NCI-H526 treated with DMSO at 0.1 percent for 48 hours (cell line): ENCODE measurements around the gene TMEM39B.
"Not testable (repeated sequence)": the region's sequence is repeated elsewhere in the genome, so short reads cannot be mapped to it uniquely, and the experiment has no call there.

Source experiments
- DNase-seq: peaks from one replicate; lab custom pipeline; 2025; lab: John Stamatoyannopoulos, UW

The TMEM39B gene

DNA sequence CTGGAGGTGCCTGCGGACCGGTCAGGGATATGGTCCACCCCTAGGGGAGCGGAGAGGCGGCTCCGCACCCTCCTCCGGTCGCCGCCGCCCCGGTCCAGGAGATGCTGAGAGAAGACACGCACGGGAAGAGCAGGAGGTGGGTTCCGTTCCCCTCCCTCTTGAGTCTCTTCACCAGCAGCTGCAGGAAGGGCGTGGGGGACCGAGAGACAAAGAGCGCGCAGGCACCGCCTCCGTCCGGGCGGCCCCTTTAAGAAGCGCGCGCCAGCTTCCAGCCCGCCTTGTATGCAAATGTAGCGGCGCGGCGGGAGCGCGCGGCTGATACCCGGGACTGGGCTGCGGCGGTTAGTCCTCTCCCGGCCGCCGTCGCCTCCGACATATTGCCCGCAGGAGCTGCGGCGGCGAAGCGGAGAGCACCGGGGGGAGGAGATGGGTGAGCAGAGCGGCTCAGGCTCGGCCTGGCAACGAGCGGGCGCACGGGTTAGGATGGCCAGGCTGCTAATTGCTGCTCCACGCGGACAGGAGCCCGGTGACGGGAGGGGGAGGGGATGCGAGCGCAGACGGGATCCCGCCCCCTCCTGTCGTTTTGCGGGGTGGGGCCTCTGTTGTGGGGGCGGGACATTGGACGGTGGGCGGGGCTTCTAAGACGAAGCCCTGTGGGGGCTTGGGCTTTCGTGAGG is at the start of gene TMEM39B:
Gene TMEM39B (plus strand): TSS at position 318 of the 677 bp plus-strand sequence. CDS start 109 bp downstream, at position 427.
- DNase-seq: peak; percentile 92

GRCh38 chr1:32023351-32023750 is 49.4 kb upstream of the TMEM39B start:
- no peak for DNase-seq

GRCh38 chr1:32025515-32025914 is 47.2 kb upstream of the TMEM39B start:
- DNase-seq: no peak

GRCh38 chr1:32028746-32029145 is 44.0 kb upstream of the TMEM39B start:
- DNase-seq: no peak

GRCh38 chr1:32031578-32032274 is 41.0 kb upstream of the TMEM39B start:
- no peak for DNase-seq

GRCh38 chr1:32032275-32032615 is 40.5 kb upstream of the TMEM39B start:
- DNase-seq: no peak

DNA sequence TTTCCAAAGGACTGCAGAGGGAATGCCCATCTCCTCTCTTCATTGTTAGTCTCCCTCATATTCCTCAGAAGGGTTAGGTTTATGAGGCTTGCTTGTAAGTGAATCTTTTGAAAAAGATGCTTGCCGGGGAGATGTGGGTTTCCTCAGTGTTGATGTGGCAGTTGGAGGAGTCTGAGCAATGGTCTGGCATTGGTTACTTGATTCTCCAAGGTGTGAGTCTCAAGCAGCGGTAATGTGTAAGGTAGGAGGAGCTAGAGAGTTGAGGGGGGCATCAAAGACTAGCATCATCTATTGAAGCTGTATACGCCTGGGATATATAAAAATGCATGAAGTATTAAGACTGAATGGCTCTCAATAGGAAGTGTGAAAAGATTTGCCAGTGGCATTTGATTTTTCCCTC is 37.6 kb upstream of the TMEM39B start:
- DNase-seq: no peak

- DNase-seq: no peak
These were observed 32.0 kb upstream of the TMEM39B start for GRCh38 chr1:32040711-32041110.

DNA sequence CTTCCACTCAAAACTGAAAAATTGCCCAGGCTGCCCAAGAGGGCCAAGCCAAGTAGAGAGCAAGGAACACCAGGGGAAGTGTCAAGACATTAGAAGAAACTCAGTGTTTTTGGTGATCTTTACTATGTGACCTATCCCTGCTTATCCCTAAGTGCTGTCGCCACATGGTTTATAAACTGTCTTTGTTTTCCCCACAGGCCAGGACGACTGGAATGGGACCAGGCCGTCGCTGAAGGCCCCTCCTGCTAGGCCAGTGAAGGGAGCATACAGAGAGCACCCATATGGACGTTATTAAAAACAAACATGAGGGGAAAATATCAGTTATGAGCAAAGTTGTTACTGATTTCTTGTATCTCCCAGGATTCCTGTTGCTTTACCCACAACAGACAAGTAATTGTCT is 30.4 kb upstream of the TMEM39B start:
- DNase-seq: no peak

DNA sequence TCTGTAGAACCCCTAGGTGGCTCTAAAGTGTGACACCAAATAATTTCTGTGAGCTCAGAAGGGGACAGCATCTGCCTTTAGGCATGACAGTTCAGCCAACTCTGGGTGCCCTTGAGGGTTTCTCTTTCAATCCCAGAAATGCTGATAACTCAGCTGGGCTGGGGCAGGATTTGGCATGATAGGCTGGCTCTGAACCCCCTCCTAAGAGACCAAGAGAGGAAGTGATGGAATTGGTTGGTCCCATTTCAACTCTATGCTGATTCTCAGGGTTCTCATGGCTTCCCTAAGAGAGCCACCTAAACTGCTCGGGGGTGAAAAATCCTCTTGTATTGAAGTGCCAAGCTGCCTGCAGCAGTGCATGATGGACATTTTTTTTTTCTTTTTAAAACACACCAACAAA is 28.5 kb upstream of the TMEM39B start:
- no peak for DNase-seq

GRCh38 chr1:32045772-32046171 is 27.0 kb upstream of the TMEM39B start:
- DNase-seq: no peak

GRCh38 chr1:32047701-32048100 is 25.0 kb upstream of the TMEM39B start:
- DNase-seq: no peak

GRCh38 chr1:32048440-32048839 is 24.3 kb upstream of the TMEM39B start:
- DNase-seq: no peak

GRCh38 chr1:32051706-32052105 is 21.0 kb upstream of the TMEM39B start:
- DNase-seq: no peak

DNA sequence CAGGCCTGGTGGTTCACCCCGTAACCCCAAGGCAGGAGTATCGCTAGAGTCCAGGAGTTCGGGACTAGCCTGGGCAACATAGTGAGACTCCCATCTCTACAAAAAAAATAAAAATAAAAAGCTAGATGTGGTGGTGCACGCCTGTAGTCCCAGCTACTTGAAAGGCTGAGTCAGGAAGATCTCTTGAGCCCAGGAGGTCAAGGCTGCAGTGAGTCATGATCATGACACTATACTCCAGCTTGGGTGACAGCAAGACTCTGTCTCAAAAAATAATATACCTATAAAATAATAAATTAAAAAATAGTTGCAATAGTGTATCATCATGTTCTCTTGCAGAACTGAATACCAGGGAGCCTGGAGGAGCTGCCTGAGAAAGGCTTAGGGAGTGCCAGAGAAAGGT is 19.9 kb upstream of the TMEM39B start:
- no peak for DNase-seq

DNA sequence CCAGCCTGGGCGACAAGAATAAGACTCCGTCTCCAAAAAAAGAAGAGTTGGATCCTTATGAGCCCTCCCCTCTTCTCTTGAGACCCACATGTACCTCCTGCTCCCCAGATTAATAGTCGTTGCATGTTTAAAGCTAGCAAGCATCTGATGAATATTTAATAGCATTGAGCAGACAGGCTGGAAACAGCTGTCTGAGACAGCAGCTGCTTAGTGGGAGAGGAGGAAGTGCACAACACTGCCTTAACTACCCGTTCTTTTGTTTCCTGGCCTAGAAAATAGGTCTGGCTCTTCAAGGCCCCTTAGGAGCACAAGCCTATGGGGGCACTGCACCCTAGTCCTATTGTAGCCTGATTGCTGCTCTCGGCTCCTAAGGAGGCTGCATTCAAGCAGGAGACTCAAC is 17.3 kb upstream of the TMEM39B start:
- DNase-seq: no peak

GRCh38 chr1:32056598-32056997 is 16.1 kb upstream of the TMEM39B start:
- DNase-seq: no peak

DNA sequence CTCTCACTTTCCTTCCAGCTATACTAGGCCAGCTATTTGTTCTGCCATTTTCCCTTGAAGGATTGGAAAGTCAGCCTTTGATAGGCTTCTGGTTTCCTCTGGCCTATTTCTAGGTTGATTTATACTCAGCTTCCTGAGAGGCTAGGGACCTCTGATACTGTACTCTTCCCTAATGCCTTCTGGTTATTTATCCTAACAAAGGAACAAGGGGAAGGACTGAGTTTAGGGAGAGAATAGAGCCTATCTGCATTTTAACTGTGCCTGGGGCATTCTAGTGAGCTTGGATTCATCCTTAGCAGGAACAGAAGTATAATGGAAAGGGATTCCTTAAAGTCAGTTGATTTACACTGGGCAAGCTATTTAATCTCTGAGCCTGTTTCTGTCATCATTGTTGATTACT is 11.8 kb upstream of the TMEM39B start:
- no peak for DNase-seq

- DNase-seq: no peak
These were observed 9.9 kb upstream of the TMEM39B start for GRCh38 chr1:32062867-32063230.

DNA sequence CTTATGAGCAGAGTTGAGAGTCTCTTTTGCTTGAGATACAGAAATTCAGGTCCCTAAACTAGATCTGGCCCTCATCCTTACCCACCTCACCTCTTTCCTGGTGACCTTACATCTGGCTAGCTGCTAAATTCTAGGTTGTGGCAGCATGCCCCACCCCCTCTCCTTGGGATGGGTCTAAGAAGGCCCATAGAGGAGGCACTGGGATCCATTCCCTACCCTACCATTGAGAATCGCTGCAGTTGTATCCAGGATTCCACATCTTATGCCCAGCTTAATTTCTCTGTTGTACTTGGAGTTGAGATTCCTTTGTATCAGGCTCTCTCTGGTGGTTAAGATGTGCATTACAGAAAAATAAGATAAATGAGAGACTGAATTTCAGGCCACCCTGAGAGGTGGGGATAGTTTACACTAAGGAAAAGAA is 9.5 kb upstream of the TMEM39B start:
- DNase-seq: peak; percentile 16

- DNase-seq: not testable (repeated sequence)
These were observed 6.9 kb upstream of the TMEM39B start for GRCh38 chr1:32065613-32066488.

DNA sequence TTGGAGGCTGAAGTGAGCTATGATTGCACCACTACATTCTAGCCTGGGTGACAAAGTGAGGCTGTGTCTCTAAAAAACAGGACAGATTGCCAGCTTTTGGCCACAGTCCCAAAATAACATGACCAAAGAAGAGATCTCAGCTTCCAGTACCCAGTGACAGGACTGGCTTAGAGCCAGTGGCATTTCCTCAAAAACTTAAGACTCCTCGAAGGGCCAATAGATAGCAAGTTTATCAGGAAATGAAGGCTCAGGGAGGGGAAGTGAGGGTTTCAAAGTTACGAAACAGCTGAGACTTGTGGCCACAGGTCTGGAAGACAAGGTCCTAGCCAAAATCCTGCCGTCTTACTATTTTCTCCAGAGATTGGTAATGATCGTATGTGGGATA is 6.3 kb upstream of the TMEM39B start:
- DNase-seq: no peak
